GF-D8 (cell line): ENCODE data around the gene JUND.

Experiments used
- DNase-seq: peaks from one replicate; lab custom pipeline; 2025; lab: John Stamatoyannopoulos, UW

JUND gene

DNA sequence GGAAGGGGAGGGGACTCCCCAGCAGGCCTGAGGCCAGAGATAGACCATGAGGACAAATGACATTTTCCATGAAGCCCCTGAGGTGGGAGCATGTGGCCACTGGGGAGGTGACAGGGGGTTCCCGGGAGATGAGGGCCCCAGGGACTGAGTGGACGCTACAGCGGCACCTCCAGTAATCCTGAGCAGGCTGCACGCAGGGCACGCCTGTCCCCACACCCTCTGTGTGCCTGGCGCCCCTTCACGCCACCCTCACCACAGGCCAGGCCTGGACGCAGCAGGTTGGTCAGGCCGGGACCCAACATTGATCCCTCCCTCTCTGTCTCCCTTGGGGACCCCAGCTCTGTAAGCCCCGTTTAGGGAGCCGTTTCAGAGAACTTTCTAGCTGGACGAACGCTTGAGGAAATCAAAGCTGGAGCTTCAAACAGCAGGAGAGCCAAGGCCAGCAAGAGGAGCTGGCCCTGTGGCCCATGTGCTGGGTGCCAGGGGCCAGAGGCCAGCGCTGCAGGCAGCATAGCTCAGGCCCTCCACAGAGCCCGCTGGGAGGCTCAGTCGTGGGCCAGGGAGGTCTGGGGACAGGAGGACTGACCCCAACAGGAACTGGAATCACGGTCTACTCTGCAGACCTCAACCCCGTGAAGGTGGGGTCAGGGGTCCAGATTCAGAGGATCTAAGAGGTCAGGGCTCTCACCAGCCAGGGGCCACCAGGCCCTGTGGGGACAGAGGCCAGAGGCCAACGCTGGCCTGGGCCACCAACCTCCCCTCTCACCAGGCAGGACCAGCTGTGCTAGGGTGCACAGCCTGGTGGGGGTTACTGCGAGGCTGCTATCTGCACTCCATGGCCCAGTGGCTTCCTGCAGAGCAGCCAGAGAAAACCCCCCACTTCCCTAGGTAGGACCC lies 26.9 kb upstream of the JUND start:
- DNase-seq, result no peak

- no peak for DNase-seq
Observed at GRCh38 chr19:18307271-18307681, 25.9 kb upstream of the JUND start.

- DNase-seq, result no peak
Observed at GRCh38 chr19:18306888-18307260, 25.5 kb upstream of the JUND start.

GRCh38 chr19:18306209-18306887 lies 24.9 kb upstream of the JUND start:
- no peak for DNase-seq

DNA sequence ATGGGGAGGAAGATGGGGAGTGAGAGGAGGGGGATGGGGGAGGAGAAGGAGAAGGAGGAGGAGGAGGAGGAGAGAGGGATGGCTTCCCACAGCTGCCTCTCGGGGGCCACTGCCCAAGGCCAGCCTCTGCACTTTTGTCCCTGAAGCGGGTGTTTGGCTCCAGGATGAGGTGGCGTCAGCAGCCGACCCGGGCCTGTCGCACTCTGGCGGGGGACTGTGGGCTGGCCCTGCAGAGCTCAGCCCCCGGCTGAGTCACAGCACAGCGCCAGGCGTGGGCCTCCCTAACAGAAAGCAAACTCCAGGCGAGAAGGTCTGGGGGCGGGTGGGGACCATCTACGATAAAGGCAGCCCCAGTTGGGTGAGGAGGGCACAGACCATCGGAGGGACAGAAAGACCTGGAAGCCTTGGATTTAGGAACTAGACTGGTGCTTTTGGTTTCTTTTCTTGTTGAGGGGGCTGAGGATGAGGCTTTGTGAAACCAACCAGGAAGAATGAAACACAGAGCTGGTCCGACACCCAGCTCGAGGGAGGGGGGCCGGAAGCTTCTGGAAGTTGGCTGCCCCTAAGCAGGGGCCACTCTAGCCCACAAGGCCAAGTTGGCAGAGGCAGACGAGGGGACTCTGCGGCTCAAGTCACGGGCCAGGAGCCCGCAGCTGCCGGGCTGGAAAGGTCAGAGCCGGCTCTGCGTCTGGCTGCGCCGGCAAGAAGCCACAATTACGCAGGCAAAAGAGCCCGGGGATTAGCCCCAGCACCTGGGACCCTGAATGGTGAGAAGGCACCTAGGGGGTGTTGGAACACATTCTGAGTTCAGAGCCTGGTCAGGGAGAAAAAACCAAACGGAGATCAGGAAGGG lies 23.3 kb upstream of the JUND start:
- DNase-seq, result peak; percentile 76

DNA sequence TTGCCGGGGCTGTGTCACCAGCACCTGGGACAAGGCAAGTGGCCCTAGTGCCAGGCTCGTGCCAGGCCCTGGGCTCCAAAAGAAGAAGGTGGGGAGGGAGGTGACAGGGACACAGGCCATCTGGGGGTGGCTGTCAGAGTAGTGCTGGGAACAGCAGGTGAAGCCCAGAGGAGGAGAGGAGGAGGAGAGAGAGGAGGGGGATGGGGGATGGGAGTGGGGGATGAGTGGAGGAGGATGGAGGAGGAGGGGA lies 22.7 kb upstream of the JUND start:
- no peak for DNase-seq

GRCh38 chr19:18301718-18302111 lies 20.3 kb upstream of the JUND start:
- DNase-seq, result no peak

DNA sequence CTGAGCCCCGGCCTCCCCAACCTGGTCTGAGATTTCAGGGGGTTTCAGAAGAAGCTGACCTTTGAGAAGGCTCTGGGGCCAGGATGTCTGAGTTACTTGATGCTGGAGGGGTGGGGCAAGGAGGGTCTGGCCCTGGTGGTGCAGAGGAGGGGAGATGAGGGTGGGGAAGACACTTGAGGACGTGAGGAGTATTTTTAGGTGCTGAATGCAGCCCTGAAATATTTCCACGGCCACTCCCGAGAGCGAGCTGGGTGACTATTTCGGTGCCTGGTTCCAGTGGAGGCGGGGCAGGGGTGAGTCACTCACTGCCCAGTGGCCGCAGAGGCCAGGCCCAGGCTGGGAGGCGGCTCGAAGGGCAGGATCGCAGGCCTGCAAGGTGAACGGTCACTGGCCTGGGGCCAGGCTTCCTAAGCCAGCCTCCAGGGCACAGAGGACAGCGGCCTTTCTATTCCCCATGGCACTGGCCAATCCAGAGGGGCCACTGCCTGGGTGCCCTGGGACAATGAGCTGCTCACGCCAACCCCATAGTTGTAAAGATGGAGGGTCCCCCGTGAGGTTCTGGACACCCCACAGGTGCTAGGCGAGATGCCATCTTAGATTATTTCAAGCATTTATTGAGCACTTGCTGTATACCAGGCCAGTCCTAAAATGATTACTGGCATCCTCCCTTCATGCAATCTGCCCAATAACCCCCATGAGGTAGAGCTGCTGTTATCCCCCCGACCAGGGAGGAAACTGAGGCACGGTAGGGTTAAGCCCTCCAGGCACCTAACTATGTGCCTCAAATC lies 19.7 kb upstream of the JUND start:
- DNase-seq, result no peak

- no peak for DNase-seq
Observed at GRCh38 chr19:18299654-18300053, 18.2 kb upstream of the JUND start.

- no peak for DNase-seq
Observed at GRCh38 chr19:18298601-18299000, 17.2 kb upstream of the JUND start.

DNA sequence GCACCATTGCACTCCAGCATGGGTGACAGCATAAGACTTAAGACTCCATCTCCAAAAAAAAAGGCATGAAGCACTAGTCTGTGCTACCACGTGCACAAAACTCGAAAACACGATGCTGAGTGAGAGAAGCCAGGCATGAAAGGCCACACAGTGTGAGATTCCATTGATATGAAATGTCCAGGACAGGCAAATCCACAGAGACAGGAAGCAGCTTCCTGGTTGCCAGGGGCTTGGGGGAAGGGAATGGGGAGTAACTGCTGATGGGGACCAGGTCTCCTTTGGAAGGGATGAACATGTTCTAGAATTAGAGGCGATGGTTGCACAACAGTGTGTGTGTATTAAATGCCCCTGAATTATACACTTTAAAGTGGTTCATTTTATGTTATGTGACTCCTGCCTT lies 15.9 kb upstream of the JUND start:
- no peak for DNase-seq

GRCh38 chr19:18295034-18295451 lies 13.6 kb upstream of the JUND start:
- no peak for DNase-seq

- no peak for DNase-seq
Observed at GRCh38 chr19:18294467-18294864, 13.0 kb upstream of the JUND start.

- DNase-seq, result no peak
Observed at GRCh38 chr19:18293642-18294466, 12.4 kb upstream of the JUND start.

DNA sequence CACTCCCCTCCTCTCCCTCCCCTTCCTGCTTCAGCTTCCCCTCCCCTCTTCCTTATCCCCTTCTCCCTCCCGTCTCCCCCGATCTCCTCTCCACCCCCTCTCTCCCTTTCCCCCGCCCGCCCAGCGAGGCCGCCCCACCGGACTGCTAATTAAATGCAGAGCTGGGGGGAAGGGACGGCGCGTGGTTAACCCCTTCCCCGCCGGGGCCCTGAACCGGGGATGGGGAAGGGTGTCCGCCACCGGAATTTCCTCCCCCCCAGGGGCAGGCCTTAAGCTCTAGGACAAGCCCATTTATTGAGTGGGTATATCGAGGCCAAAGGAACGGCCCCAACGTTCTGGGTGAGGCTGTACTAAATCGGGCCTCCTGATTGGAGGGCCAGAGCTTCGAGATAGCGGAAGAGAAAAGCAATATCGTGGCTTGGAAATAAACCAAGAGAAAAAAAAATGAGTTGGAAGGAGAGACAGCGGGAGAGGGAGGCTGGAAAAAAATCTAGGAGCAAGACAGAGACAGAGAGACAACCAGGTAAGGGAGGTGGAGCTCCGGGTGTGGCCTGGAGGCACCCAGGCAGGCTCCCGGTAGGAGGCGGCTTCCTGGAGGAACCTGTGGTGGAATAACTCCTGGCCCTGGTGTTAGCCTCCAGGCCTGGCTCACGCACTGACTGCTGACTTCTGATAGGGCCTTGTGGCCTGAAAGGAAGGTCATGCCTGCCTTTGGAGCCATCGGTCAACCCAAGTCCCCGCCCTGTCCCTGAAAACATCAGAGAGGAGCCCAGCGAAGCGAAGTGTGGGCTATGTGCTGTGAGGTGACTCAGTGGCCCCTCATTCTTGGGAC lies 11.6 kb upstream of the JUND start:
- DNase-seq, result peak; percentile 50

DNA sequence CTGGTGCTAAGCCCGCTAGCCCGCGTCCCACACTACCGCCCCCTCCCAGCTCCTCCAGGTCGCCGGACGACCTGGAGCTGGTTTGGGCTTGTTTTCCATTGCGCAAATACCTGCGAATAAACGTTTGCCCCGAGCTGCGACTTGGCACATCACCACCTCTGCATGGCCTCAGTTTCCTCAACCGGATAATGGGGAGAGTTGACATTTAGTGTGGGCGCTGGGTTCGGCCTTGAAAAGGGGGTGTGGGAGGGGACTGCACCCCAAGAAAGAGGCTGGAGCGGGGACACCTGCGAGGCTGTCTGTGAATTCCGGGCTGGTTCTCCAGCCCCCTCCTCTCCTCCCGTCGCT lies 11.0 kb upstream of the JUND start:
- no peak for DNase-seq

DNA sequence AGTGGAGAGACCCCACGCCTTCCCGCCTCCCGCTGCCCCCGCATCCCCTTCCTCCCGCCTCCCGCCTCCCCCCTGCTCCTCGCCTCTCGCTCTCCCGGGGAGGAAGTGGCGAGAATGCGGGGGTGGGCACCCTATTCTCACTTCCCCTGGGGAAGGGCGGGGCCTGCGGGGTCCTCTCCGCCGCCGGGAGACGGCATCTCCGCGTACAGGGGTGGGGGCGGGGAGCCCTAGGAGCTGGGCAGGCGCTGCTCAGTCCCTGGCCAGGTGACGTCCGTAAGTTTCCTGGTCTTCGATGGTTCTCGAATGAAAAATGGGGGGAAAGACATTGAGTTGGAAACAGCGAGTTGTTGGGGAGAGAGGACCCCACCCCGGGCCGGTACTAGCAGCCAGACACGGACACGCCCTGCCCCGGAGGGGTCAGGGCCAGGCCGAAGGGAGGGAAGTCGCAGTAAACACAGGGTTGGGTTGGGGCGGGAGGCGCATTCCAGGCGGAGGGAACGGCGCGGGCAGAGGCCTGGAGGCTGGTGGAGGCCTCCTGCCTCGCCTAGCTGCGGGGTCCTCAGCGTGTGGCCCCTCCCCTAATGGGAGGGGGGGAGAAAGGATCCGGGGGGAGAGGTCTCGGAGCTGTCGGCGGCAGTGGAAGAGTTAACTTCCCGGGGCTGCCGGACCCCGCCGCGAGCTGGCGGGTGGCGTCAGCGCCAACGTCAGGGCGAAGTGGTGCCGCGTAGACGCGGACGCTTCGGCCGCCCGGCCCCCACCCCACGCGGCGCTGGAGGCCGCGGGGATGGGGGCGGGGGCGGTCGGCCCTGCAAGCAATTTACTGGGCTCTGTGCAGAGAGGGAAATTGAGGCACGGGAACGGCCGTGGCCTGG lies 10.4 kb upstream of the JUND start:
- DNase-seq, result peak; percentile 81

DNA sequence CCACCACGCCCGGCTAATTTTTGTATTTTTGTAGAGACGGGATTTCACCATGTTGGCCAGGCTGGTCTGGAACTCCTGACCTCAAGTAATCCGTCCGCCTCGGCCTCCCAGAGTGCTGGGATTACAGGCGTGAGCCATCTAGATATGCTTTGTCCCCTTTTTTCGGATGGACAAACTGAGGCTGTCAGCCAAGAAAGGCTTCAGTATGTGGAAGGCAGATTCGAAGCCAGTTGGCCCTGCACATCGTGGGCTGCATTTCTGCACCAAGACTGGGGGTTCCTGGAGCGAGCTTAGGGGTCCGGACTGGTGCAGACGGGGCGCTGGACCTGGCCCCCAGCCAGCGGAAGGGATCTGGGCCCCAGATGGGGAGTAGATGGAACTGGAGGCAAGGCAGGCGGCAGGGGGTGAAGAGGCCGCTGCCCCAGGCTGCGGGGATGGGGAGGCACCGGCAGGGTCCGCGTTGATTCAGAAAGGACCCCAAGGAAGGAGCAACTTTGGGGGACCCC lies 9.7 kb upstream of the JUND start:
- no peak for DNase-seq
